B cell (primary cell): Measurements from ENCODE around the gene GALNT18. TPM values are rescaled to one million over a fixed set of nuclear protein-coding genes. Genes with fewer than 3 reads are reported as not detected.

Experiments
- ATAC-seq: fragments of 200-7000 bp; cut with Tn5 transposase; one replicate; pipeline ENCODE4 v1.10.0; 2021; ENCODE audit warnings: low read depth, mild to moderate bottlenecking, moderate number of reproducible peaks, moderate library complexity
- CTCF ChIA-PET: fragments of 350-600 bp; sonication (Branson Sonifier 250); formaldehyde crosslinking; loops from one replicate; lab custom pipeline; 2021; ENCODE audit warnings: antibody characterized with exemption, inconsistent platforms; lab: Charles Lee
- POLR2A ChIA-PET: fragments of 350-600 bp; sonication (Branson Sonifier 250); formaldehyde crosslinking; loops from one replicate; lab custom pipeline; 2021; ENCODE audit warnings: antibody characterized with exemption; lab: Charles Lee
- DNase-seq: peaks from one replicate; pipeline ENCODE4 v3.0.0; 2013
- H2AFZ ChIP-seq: 2 replicates; pipeline ENCODE4 v1.6.1; 2012; ENCODE audit warnings: mild to moderate bottlenecking, low read depth, low read length; ENCODE audit not compliant: insufficient read depth, poor library complexity, severe bottlenecking
- H3K27ac ChIP-seq, 2 donors: 1 replicate in 1 of 2; 2 replicates in 1 of 2; pipeline ENCODE4 v1.5.1; 2012 to 2013; ENCODE audit warnings: low read length in 2 of 2, mild to moderate bottlenecking in 2 of 2, moderate library complexity in 1 of 2
- H3K27me3 ChIP-seq, 4 experiments: fragments of 200-600 bp in 1 of 4; sonication (generic) in 1 of 4; replicated peaks in 1 of 4; 1 replicate in 2 of 4; 2 replicates in 2 of 4; pipeline versions ENCODE4 v1.6.1 to v1.7.0; 2013 to 2016; ENCODE audit warnings: low read length in 3 of 4, mild to moderate bottlenecking in 2 of 4, mixed read lengths in 1 of 4, moderate library complexity in 1 of 4; ENCODE audit not compliant: insufficient read depth in 4 of 4, control insufficient read depth in 3 of 4; ENCODE audit errors: control extremely low read depth in 1 of 4
- H3K36me3 ChIP-seq, 2 experiments: replicated peaks in 1 of 2; 1 replicate in 1 of 2; 2 replicates in 1 of 2; pipeline versions ENCODE4 v1.6.1 to v1.7.1; 2013; ENCODE audit warnings: low read length in 1 of 2; ENCODE audit not compliant: insufficient read depth in 2 of 2, control insufficient read depth in 1 of 2; ENCODE audit errors: control extremely low read depth in 1 of 2, extremely low read depth in 1 of 2
- H3K4me1 ChIP-seq, 2 donors: fragments of 200-600 bp in 1 of 2; sonication (generic) in 1 of 2; 1 replicate in 1 of 2; 2 replicates in 1 of 2; pipeline versions ENCODE4 v1.5.1 to v1.6.1; 2013 to 2017; ENCODE audit warnings: low read length in 2 of 2; ENCODE audit not compliant: control insufficient read depth in 2 of 2, insufficient read depth in 2 of 2
- H3K4me2 ChIP-seq: replicated peaks from 2 replicates; pipeline ENCODE3; 2012; ENCODE audit warnings: mild to moderate bottlenecking, low read depth, low read length; ENCODE audit not compliant: poor library complexity, severe bottlenecking
- H3K4me3 ChIP-seq, 5 experiments: fragments of 200-600 bp in 1 of 5; sonication (generic) in 1 of 5; 1 replicate in 3 of 5; 2 replicates in 2 of 5; pipeline versions ENCODE4 v1.5.1 to v1.7.0; 2011 to 2016; ENCODE audit warnings: low read length in 4 of 5, mild to moderate bottlenecking in 4 of 5, low read depth in 2 of 5, control low read depth in 1 of 5, moderate library complexity in 1 of 5; ENCODE audit not compliant: insufficient read depth in 1 of 5; ENCODE audit errors: control extremely low read depth in 1 of 5, extremely low read depth in 1 of 5
- H3K79me2 ChIP-seq: fragments of 200-600 bp; sonication (generic); one replicate; pipeline ENCODE4 v1.6.0; 2016; ENCODE audit warnings: low read length; ENCODE audit not compliant: control insufficient read depth, insufficient read depth
- H3K9ac ChIP-seq: fragments of 200-600 bp; sonication (generic); 2 replicates; pipeline ENCODE4 v1.6.1; 2017; ENCODE audit warnings: mild to moderate bottlenecking, low read length, moderate library complexity
- H3K9me3 ChIP-seq, 3 donors: one replicate each; pipeline versions ENCODE4 v1.6.1 to v1.7.1; 2013; ENCODE audit warnings: low read length in 2 of 3; ENCODE audit not compliant: control insufficient read depth in 2 of 3, insufficient read depth in 1 of 3; ENCODE audit errors: control extremely low read depth in 1 of 3
- H4K20me1 ChIP-seq: 2 replicates; pipeline ENCODE4 v1.6.0; 2012; ENCODE audit warnings: mild to moderate bottlenecking, low read length; ENCODE audit not compliant: insufficient read depth, control insufficient read depth, poor library complexity, severe bottlenecking
- H3K27ac Mint-ChIP-seq: one replicate; pipeline ENCODE4 v1.8.0; 2021; ENCODE audit warnings: mixed read lengths
- H3K27me3 Mint-ChIP-seq: one replicate; pipeline ENCODE4 v1.8.0; 2021; ENCODE audit warnings: mixed read lengths
- H3K4me1 Mint-ChIP-seq: one replicate; pipeline ENCODE4 v1.8.0; 2021; ENCODE audit warnings: mixed read lengths
- H3K4me3 Mint-ChIP-seq: one replicate; pipeline ENCODE4 v1.8.0; 2021; ENCODE audit warnings: mixed read lengths
- H3K9me3 Mint-ChIP-seq: one replicate; pipeline ENCODE4 v1.8.0; 2022; ENCODE audit warnings: mixed read lengths; ENCODE audit not compliant: insufficient read depth
- EZH2 ChIP-seq: IDR thresholded peaks from 2 replicates; pipeline ENCODE4 v1.6.1; 2012; ENCODE audit warnings: borderline replicate concordance, low read depth, mild to moderate bottlenecking, moderate library complexity, low read length; ENCODE audit not compliant: insufficient read depth, poor library complexity, severe bottlenecking
- WGBS: methylation state at CpG from one replicate; pipeline ENCODE4 v1.1.5; 2013; ENCODE audit warnings: missing lambda C conversion rate; ENCODE audit not compliant: insufficient coverage; 5-methylcytosine and 5-hydroxymethylcytosine counted together
- intact Hi-C: fragments of 100-400 bp; cut with micrococcal nuclease; formaldehyde crosslinking; loops from one replicate; pipeline ENCODE4 v1.10.0; 2022
- polyA plus RNA-seq: library from polyadenylated mRNA; depleted of rRNA; stranded (reverse); fragments of >200 nt; gene quantifications from 2 replicates; pipeline ENCODE4 v1.2.3, GENCODE V29; 2012
- total RNA-seq, 2 donors: library from RNA; stranded (reverse); fragments of 120-200 nt in 1 of 2; gene quantifications; 1 replicate in 1 of 2; 2 replicates in 1 of 2; pipeline versions ENCODE4 v1.2.3 to v1.2.4, GENCODE V29; 2013 to 2022
- TF ChIP-seq, protein P1 (sequence below): fragments of 200-600 bp; IDR thresholded peaks from one replicate; pipeline ENCODE4 v1.8.0; 2022; ENCODE audit warnings: antibody characterized with exemption, mild to moderate bottlenecking

The GALNT18 gene
- total and polyA plus RNA-seq, 2 donors (not counting 1 experiment from before 2014, with no cell fraction given) = not detected

DNA sequence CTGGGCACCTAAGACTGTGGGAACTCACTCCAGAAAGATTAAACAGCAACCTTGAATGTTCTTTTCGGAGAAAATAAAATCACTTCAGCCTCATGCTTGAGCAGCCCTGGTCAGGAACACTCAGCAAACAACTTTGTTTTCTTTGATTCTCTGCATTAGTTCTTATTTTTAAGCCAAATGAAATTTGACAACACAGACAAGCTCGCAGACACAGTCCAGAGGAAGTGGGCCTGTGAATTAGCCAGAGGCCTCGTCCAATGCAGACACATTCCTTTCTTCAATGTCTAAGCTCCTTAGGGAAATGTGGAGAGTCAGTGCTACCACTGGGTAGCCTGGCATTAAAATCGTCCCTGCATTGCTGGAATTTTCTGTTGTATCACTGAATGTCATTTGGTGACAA lies 205.9 kb downstream of the GALNT18 start:
- Histone ChIP-seq H3K27me3 (peaks cover 0 to 12% (median 1%) of the 10 kb centered on the region in 4 experiments), H3K36me3 (no peaks in the 10 kb centered on the region), H3K4me3 (no peak overlapping the region), H4K20me1 (no peaks in the 10 kb centered on the region), H3K27ac (no peak overlapping the region), H3K79me2 (no peaks in the 10 kb centered on the region), H3K4me2 (no peak overlapping the region), H3K9ac (no peak overlapping the region), H3K9me3 (no peaks in the 10 kb centered on the region), H3K4me1 (no peaks in the 10 kb centered on the region), H2AFZ (no peak overlapping the region)
- ATAC-seq (no peak), DNase-seq (no peak)
- TF ChIP-seq, protein P1, sequence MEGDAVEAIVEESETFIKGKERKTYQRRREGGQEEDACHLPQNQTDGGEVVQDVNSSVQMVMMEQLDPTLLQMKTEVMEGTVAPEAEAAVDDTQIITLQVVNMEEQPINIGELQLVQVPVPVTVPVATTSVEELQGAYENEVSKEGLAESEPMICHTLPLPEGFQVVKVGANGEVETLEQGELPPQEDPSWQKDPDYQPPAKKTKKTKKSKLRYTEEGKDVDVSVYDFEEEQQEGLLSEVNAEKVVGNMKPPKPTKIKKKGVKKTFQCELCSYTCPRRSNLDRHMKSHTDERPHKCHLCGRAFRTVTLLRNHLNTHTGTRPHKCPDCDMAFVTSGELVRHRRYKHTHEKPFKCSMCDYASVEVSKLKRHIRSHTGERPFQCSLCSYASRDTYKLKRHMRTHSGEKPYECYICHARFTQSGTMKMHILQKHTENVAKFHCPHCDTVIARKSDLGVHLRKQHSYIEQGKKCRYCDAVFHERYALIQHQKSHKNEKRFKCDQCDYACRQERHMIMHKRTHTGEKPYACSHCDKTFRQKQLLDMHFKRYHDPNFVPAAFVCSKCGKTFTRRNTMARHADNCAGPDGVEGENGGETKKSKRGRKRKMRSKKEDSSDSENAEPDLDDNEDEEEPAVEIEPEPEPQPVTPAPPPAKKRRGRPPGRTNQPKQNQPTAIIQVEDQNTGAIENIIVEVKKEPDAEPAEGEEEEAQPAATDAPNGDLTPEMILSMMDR = no peak
- CTCF ChIA-PET = no interaction called here
- H3K9me3 Mint-ChIP-seq = no peaks in the 10 kb centered on the region
- POLR2A ChIA-PET = no interaction called here
- 41% methylated on average over 3 of the region's 4 CpGs for WGBS
- H3K4me3 Mint-ChIP-seq = no peak overlapping the region
- intact Hi-C loops = no loop called here
- no peaks in the 10 kb centered on the region for H3K4me1 Mint-ChIP-seq
- no peak overlapping the region for H3K27ac Mint-ChIP-seq
- H3K27me3 Mint-ChIP-seq = peaks cover 43% of the 10 kb centered on the region

DNA sequence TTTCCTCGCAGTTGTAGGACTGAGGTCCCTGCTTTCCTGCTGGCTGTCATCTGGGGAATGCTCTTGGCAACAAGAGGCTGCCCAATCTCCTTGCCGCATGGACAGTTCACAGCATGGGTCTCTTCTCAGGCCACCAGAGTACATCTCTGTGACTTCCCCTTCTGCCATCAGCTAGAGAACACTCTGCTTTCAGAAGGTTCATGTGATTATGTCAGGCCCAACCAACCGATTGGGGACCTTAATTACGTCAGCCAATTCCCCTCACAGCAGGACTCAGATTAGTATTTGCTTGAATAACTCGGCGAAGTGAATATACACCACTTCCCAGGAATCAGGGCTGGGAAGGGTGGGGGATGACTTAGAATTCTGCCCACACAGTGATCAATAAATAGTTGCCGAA lies 206.8 kb downstream of the GALNT18 start:
- Histone ChIP-seq H4K20me1 (no peaks in the 10 kb centered on the region), H3K4me1 (no peaks in the 10 kb centered on the region), H3K4me3 (no peak overlapping the region), H3K27me3 (peaks cover 0 to 12% (median 1%) of the 10 kb centered on the region in 4 experiments), H3K4me2 (no peak overlapping the region), H3K27ac (no peak overlapping the region), H3K79me2 (no peaks in the 10 kb centered on the region), H3K9me3 (no peaks in the 10 kb centered on the region), H3K36me3 (no peaks in the 10 kb centered on the region), H2AFZ (no peak overlapping the region), H3K9ac (no peak overlapping the region)
- ChIA-PET POLR2A (no interaction called here), CTCF (no interaction called here)
- TF ChIP-seq EZH2 = no peak
- TF ChIP-seq, protein P1 = no peak
- Mint-ChIP-seq H3K9me3 (no peaks in the 10 kb centered on the region), H3K4me1 (no peaks in the 10 kb centered on the region), H3K4me3 (no peak overlapping the region), H3K27me3 (peaks cover 46% of the 10 kb centered on the region), H3K27ac (no peak overlapping the region)
- 88% methylated on average over 2 of the region's 7 CpGs for WGBS
- intact Hi-C loops = no loop called here
- no peak for DNase-seq
- no peak for ATAC-seq
